HG03469 (cell line): Measurements from ENCODE around the gene MMP28.
"Not testable (repeated sequence)": the region's sequence is repeated elsewhere in the genome, so short reads cannot be mapped to it uniquely, and the experiment has no call there.

Experiments
- ATAC-seq: cut with Tn5 transposase; IDR thresholded peaks from one replicate; pipeline ENCODE4 v1.9.1; 2021; ENCODE audit warnings: mild to moderate bottlenecking, moderate library complexity, moderate number of reproducible peaks; ENCODE audit not compliant: unreplicated experiment

The MMP28 gene

GRCh38 chr17:35768797-35769196 lies 26.6 kb downstream of the MMP28 start:
- no peak for ATAC-seq

GRCh38 chr17:35766903-35767510 lies 28.4 kb downstream of the MMP28 start:
- ATAC-seq, result no peak

- ATAC-seq, result no peak
These were observed 29.0 kb downstream of the MMP28 start for GRCh38 chr17:35766489-35766877.

GRCh38 chr17:35765756-35766488 lies 29.5 kb downstream of the MMP28 start:
- ATAC-seq, result no peak

GRCh38 chr17:35765086-35765710 lies 30.2 kb downstream of the MMP28 start:
- no peak for ATAC-seq

GRCh38 chr17:35764123-35764991 lies 31.1 kb downstream of the MMP28 start:
- ATAC-seq, result no peak

GRCh38 chr17:35763767-35764122 lies 31.7 kb downstream of the MMP28 start:
- no peak for ATAC-seq

GRCh38 chr17:35761601-35762000 lies 33.8 kb downstream of the MMP28 start:
- no peak for ATAC-seq

GRCh38 chr17:35760587-35760986 lies 34.9 kb downstream of the MMP28 start, which contains the start of gene C17orf50:
C17orf50 (plus strand) TSS chr17:35760887; CDS start chr17:35760942, 55 bp downstream.
- no peak for ATAC-seq

- ATAC-seq, result no peak
These were observed 38.2 kb downstream of the MMP28 start for GRCh38 chr17:35757243-35757642.

- no peak for ATAC-seq
These were observed 42.3 kb downstream of the MMP28 start, which contains the start of gene GAS2L2 for GRCh38 chr17:35752945-35753764. GAS2L2 (minus strand) TSS chr17:35753239; CDS start chr17:35752850, 389 bp downstream.

GRCh38 chr17:35752471-35752870 lies 43.0 kb downstream of the MMP28 start:
- no peak for ATAC-seq

GRCh38 chr17:35751541-35751940 lies 43.9 kb downstream of the MMP28 start:
- ATAC-seq, result not testable (repeated sequence)

GRCh38 chr17:35750526-35751395 lies 44.7 kb downstream of the MMP28 start:
- ATAC-seq, result no peak

GRCh38 chr17:35749560-35750412 lies 45.7 kb downstream of the MMP28 start:
- ATAC-seq, result no peak

GRCh38 chr17:35748979-35749378 lies 46.5 kb downstream of the MMP28 start:
- ATAC-seq, result no peak

- no peak for ATAC-seq
These were observed 47.0 kb downstream of the MMP28 start for GRCh38 chr17:35748341-35748841.

GRCh38 chr17:35747540-35748017 lies 47.9 kb downstream of the MMP28 start:
- no peak for ATAC-seq
